ENCODE results near the gene FKBP1A. TPM values are rescaled to one million over a fixed set of nuclear protein-coding genes. Genes with fewer than 3 reads are reported as not detected.

FKBP1A gene
- total and polyA plus RNA-seq, 10 donors, result 135 to 338 (median 248) TPM

GRCh38 chr20:1423625-1424106, 30.8 kb upstream of the FKBP1A start:
- TF ChIP-seq POLR2AphosphoS5 (IDR thresholded peaks at IDR 0.05), result no peak
- WGBS, 5 donors, result 67 to 76% (median 68%) methylated on average over 6 to 7 of the region's 7 CpGs
- peaks cover 0 to 32% (median 26%) of the 10 kb centered on the region in 8 donors for H3K9me3 ChIP-seq
- no peaks in the 10 kb centered on the region for H3K27me3 ChIP-seq (replicated peaks in 1 of 7)
- H3K4me3 ChIP-seq, result no peak overlapping the region
- no peak overlapping the region for H3K27ac ChIP-seq
- no peaks in the 10 kb centered on the region for H3K36me3 ChIP-seq
- H3K4me1 ChIP-seq, result peaks cover 0 to 6% (median 0%) of the 10 kb centered on the region in 6 donors
- no peak for DNase-seq
- intact Hi-C loops (cut with DNase I; ENCODE audit: low total_unique reads), result no loop called here

- DNase-seq, result no peak
- Histone ChIP-seq H3K4me3 (no peak overlapping the region), H3K27ac (no peak overlapping the region), H3K27me3 (replicated peaks in 1 of 7) (no peaks in the 10 kb centered on the region), H3K9me3 (peaks cover 0 to 35% (median 27%) of the 10 kb centered on the region in 8 donors), H3K4me1 (peaks cover 0 to 6% (median 0%) of the 10 kb centered on the region in 6 donors), H3K36me3 (no peaks in the 10 kb centered on the region)
- intact Hi-C loops (cut with DNase I; ENCODE audit: low total_unique reads), result no loop called here
- WGBS, 5 donors, result 87 to 93% (median 87%) methylated on average over 6 of the region's 6 CpGs
- no peak for TF ChIP-seq CTCF (IDR thresholded peaks at IDR 0.05 in 8 of 11, conservative IDR thresholded peaks at IDR 0.05 in 3 of 11)
- no peak for TF ChIP-seq POLR2A (IDR thresholded peaks at IDR 0.05)
- TF ChIP-seq POLR2AphosphoS5 (IDR thresholded peaks at IDR 0.05), result no peak
These were observed 30.4 kb upstream of the FKBP1A start for GRCh38 chr20:1423206-1423605.

- Histone ChIP-seq H3K36me3 (no peaks in the 10 kb centered on the region), H3K4me3 (no peak overlapping the region), H3K9me3 (peaks cover 0 to 37% (median 27%) of the 10 kb centered on the region in 8 donors), H3K27ac (no peak overlapping the region), H3K4me1 (peaks cover 0 to 6% (median 0%) of the 10 kb centered on the region in 6 donors), H3K27me3 (replicated peaks in 1 of 7) (peaks cover 0 to 2% (median 0%) of the 10 kb centered on the region in 7 donors)
- intact Hi-C loops (cut with DNase I; ENCODE audit: low total_unique reads), result no loop called here
- no peak for DNase-seq
- WGBS, 5 donors, result 38 to 55% (median 46%) methylated on average over 3 of the region's 3 CpGs
- TF ChIP-seq POLR2AphosphoS5 (IDR thresholded peaks at IDR 0.05), result no peak
- TF ChIP-seq POLR2A (IDR thresholded peaks at IDR 0.05), result no peak
- TF ChIP-seq CTCF (IDR thresholded peaks at IDR 0.05 in 8 of 11, conservative IDR thresholded peaks at IDR 0.05 in 3 of 11), result no peak
These were observed 29.9 kb upstream of the FKBP1A start for GRCh38 chr20:1422753-1423152.

- TF ChIP-seq CTCF (IDR thresholded peaks at IDR 0.05 in 8 of 11, conservative IDR thresholded peaks at IDR 0.05 in 3 of 11) (no peak), POLR2A (IDR thresholded peaks at IDR 0.05) (no peak), POLR2AphosphoS5 (IDR thresholded peaks at IDR 0.05) (no peak)
- intact Hi-C loops (cut with DNase I; ENCODE audit: low total_unique reads), result no loop called here
- peaks cover 0 to 37% (median 27%) of the 10 kb centered on the region in 8 donors for H3K9me3 ChIP-seq
- no peak overlapping the region for H3K27ac ChIP-seq
- WGBS, 5 donors, result 68 to 92% (median 89%) methylated on average over 4 of the region's 4 CpGs
- peaks cover 0 to 6% (median 0%) of the 10 kb centered on the region in 6 donors for H3K4me1 ChIP-seq
- no peaks in the 10 kb centered on the region for H3K36me3 ChIP-seq
- H3K4me3 ChIP-seq, result no peak overlapping the region
- peaks cover 0 to 5% (median 0%) of the 10 kb centered on the region in 7 donors for H3K27me3 ChIP-seq (replicated peaks in 1 of 7)
- DNase-seq, result no peak
These were observed 27.2 kb upstream of the FKBP1A start for GRCh38 chr20:1420066-1420465.

All from spleen (tissue), 11 donors.